ENCODE measurements around the gene GABRD. TPM values are rescaled to one million over a fixed set of nuclear protein-coding genes. Genes with fewer than 3 reads are reported as not detected.

Gene GABRD
- total RNA-seq, 1 experiment from 2014 or later = 0.16 TPM

GRCh38 chr1:2027961-2028583 lies 8.9 kb downstream of the GABRD start:
- no peak for DNase-seq (ENCODE audit: low read depth, low spot score)
- in situ Hi-C loops (cut with HindIII; ENCODE audit: low pct_unique_long_range_greater_than_20kb, low sequenced_read_pairs) = no loop called here

GRCh38 chr1:2028870-2029560 lies 9.9 kb downstream of the GABRD start:
- in situ Hi-C loops (cut with HindIII; ENCODE audit: low pct_unique_long_range_greater_than_20kb, low sequenced_read_pairs) = no loop called here
- no peak for DNase-seq (ENCODE audit: low read depth, low spot score)

GRCh38 chr1:2029561-2029960 lies 10.4 kb downstream of the GABRD start:
- in situ Hi-C loops (cut with HindIII; ENCODE audit: low pct_unique_long_range_greater_than_20kb, low sequenced_read_pairs) = no loop called here
- DNase-seq (ENCODE audit: low read depth, low spot score) = no peak

GRCh38 chr1:2030076-2030871 lies 11.1 kb downstream of the GABRD start:
- no peak for DNase-seq (ENCODE audit: low read depth, low spot score)
- in situ Hi-C loops (cut with HindIII; ENCODE audit: low pct_unique_long_range_greater_than_20kb, low sequenced_read_pairs) = no loop called here

- in situ Hi-C loops (cut with HindIII; ENCODE audit: low pct_unique_long_range_greater_than_20kb, low sequenced_read_pairs) = no loop called here
- no peak for DNase-seq (ENCODE audit: low read depth, low spot score)
These were observed 12.7 kb downstream of the GABRD start for GRCh38 chr1:2031546-2032540.

- in situ Hi-C loops (cut with HindIII; ENCODE audit: low pct_unique_long_range_greater_than_20kb, low sequenced_read_pairs) = no loop called here
- DNase-seq (ENCODE audit: low read depth, low spot score) = no peak
These were observed 13.6 kb downstream of the GABRD start for GRCh38 chr1:2032737-2033136.

- in situ Hi-C loops (cut with HindIII; ENCODE audit: low pct_unique_long_range_greater_than_20kb, low sequenced_read_pairs) = no loop called here
- no peak for DNase-seq (ENCODE audit: low read depth, low spot score)
These were observed 14.0 kb downstream of the GABRD start for GRCh38 chr1:2033165-2033564.

- in situ Hi-C loops (cut with HindIII; ENCODE audit: low pct_unique_long_range_greater_than_20kb, low sequenced_read_pairs) = no loop called here
- DNase-seq (ENCODE audit: low read depth, low spot score) = no peak
These were observed 17.1 kb downstream of the GABRD start for GRCh38 chr1:2036287-2036686.

GRCh38 chr1:2037314-2037979 lies 18.3 kb downstream of the GABRD start:
- in situ Hi-C loops (cut with HindIII; ENCODE audit: low pct_unique_long_range_greater_than_20kb, low sequenced_read_pairs) = no loop called here

GRCh38 chr1:2038229-2038628 lies 19.1 kb downstream of the GABRD start:
- DNase-seq (ENCODE audit: low read depth, low spot score) = no peak
- in situ Hi-C loops (cut with HindIII; ENCODE audit: low pct_unique_long_range_greater_than_20kb, low sequenced_read_pairs) = no loop called here

More at GRCh38 chr1:2037314-2037979, 18.3 kb downstream of the GABRD start:
- DNase-seq (ENCODE audit: low read depth, low spot score) = no peak

- DNase-seq (ENCODE audit: low read depth, low spot score) = no peak
- in situ Hi-C loops (cut with HindIII; ENCODE audit: low pct_unique_long_range_greater_than_20kb, low sequenced_read_pairs) = no loop called here
These were observed 20.1 kb downstream of the GABRD start for GRCh38 chr1:2039251-2039650.

GRCh38 chr1:2041305-2041704 lies 22.2 kb downstream of the GABRD start:
- DNase-seq (ENCODE audit: low read depth, low spot score) = no peak
- in situ Hi-C loops (cut with HindIII; ENCODE audit: low pct_unique_long_range_greater_than_20kb, low sequenced_read_pairs) = no loop called here

- in situ Hi-C loops (cut with HindIII; ENCODE audit: low pct_unique_long_range_greater_than_20kb, low sequenced_read_pairs) = no loop called here
These were observed 22.7 kb downstream of the GABRD start for GRCh38 chr1:2041887-2042286.

GRCh38 chr1:2042830-2043773 lies 24.0 kb downstream of the GABRD start:
- in situ Hi-C loops (cut with HindIII; ENCODE audit: low pct_unique_long_range_greater_than_20kb, low sequenced_read_pairs) = no loop called here
- no peak for DNase-seq (ENCODE audit: low read depth, low spot score)

More at GRCh38 chr1:2041887-2042286, 22.7 kb downstream of the GABRD start:
- no peak for DNase-seq (ENCODE audit: low read depth, low spot score)

GRCh38 chr1:2043886-2044285 lies 24.7 kb downstream of the GABRD start:
- in situ Hi-C loops (cut with HindIII; ENCODE audit: low pct_unique_long_range_greater_than_20kb, low sequenced_read_pairs) = no loop called here
- no peak for DNase-seq (ENCODE audit: low read depth, low spot score)
